A549 (cell line): ENCODE measurements around the gene GLE1. TPM values are rescaled to one million over a fixed set of nuclear protein-coding genes. Genes with fewer than 3 reads are reported as not detected.
"Not testable (repeated sequence)": the region's sequence is repeated elsewhere in the genome, so short reads cannot be mapped to it uniquely, and the experiment has no call there.

Experiments
- ATAC-seq, 2 experiments: fragments of 200-7000 bp in 1 of 2; fragments of >200 bp in 1 of 2; cut with Nextera tagmentation in 1 of 2; cut with Tn5 transposase in 1 of 2; 3 replicates each; pipeline versions ENCODE4 v1.8.0 to v1.9.1; 2018 to 2020; ENCODE audit warnings: mild to moderate bottlenecking in 1 of 2, moderate library complexity in 1 of 2
- CTCF ChIA-PET: fragments of 300-600 bp; sonication (Branson Sonifier 250); formaldehyde crosslinking; extraction: SDS; loops from one replicate; lab custom pipeline; 2021; ENCODE audit warnings: antibody characterized with exemption, inconsistent platforms; lab: Yijun Ruan, JAX
- POLR2A ChIA-PET: fragments of 350-600 bp; formaldehyde crosslinking; extraction: SDS; loops from one replicate; lab custom pipeline; 2021; ENCODE audit warnings: antibody characterized with exemption, inconsistent platforms; lab: Yijun Ruan, JAX
- DNase-seq, 2 experiments: peaks; one replicate each; pipeline versions ENCODE4 v3.0.0 to v3.0.0-alpha.2; 2011 to 2016; ENCODE audit warnings: low read depth in 1 of 2, low spot score in 1 of 2
- FAIRE-seq: peaks from 2 replicates; lab custom pipeline; 2011; peaks lifted over from hg19 to GRCh38; lab: Jason Lieb, UNC
- H3K27ac ChIP-seq, 2 experiments: fragments of >200 bp; sonication (Bioruptor Twin); formaldehyde crosslinking; 3 replicates each; pipeline ENCODE4 v1.5.1; 2016 to 2017
- H3K4me1 ChIP-seq: fragments of >200 bp; sonication (Bioruptor Twin); formaldehyde crosslinking; 3 replicates; pipeline ENCODE4 v1.6.1; 2016
- H3K4me2 ChIP-seq: fragments of >200 bp; sonication (Bioruptor Twin); formaldehyde crosslinking; 3 replicates; pipeline ENCODE4 v1.6.1; 2016
- H3K4me3 ChIP-seq: fragments of >200 bp; sonication (Bioruptor Twin); formaldehyde crosslinking; 3 replicates; pipeline ENCODE4 v1.5.1; 2016
- H3K9me3 ChIP-seq: fragments of >200 bp; sonication (Bioruptor Twin); formaldehyde crosslinking; 3 replicates; pipeline ENCODE4 v1.6.1; 2016
- BCL3 ChIP-seq: fragments of >200 bp; sonication (Bioruptor Twin); formaldehyde crosslinking; IDR thresholded peaks from 3 replicates; pipeline ENCODE4 v1.6.1; 2016
- CHD2 ChIP-seq: fragments of 150-350 bp; IDR thresholded peaks from 2 replicates; pipeline ENCODE4 v1.6.1; 2014; ENCODE audit warnings: low read length; ENCODE audit not compliant: partially characterized antibody
- CHD4 ChIP-seq: fragments of 200-600 bp; sonication (generic); IDR thresholded peaks from 2 replicates; pipeline ENCODE4 v1.6.1; 2016; ENCODE audit warnings: antibody characterized with exemption, mild to moderate bottlenecking, borderline replicate concordance
- ELK1 ChIP-seq: fragments of 150-350 bp; IDR thresholded peaks from 2 replicates; pipeline ENCODE4 v1.6.1; 2014; ENCODE audit warnings: low read depth, mild to moderate bottlenecking, low read length
- FOSB ChIP-seq: fragments of 250-450 bp; sonication (Bioruptor Pico); IDR thresholded peaks from 2 replicates; pipeline ENCODE4 v1.5.0; 2020; ENCODE audit warnings: mild to moderate bottlenecking, moderate library complexity
- FOSL2 ChIP-seq, 2 experiments: fragments of 450-650 bp in 1 of 2; fragments of >200 bp in 1 of 2; sonication (Bioruptor Twin) in 1 of 2; formaldehyde crosslinking; IDR thresholded peaks; 2 replicates each; pipeline versions ENCODE4 v1.5.0 to v1.6.1; 2016 to 2020; ENCODE audit warnings: mild to moderate bottlenecking in 1 of 2, moderate library complexity in 1 of 2
- FOXS1 ChIP-seq: fragments of 250-450 bp; sonication (Bioruptor Pico); IDR thresholded peaks from 2 replicates; pipeline ENCODE4 v1.5.0; 2020; ENCODE audit warnings: mild to moderate bottlenecking, moderate library complexity
- JUNB ChIP-seq: fragments of >200 bp; sonication (Bioruptor Twin); formaldehyde crosslinking; IDR thresholded peaks from 2 replicates; pipeline ENCODE4 v1.6.1; 2016
- KDM1A ChIP-seq: fragments of 200-600 bp; sonication (generic); IDR thresholded peaks from 2 replicates; pipeline ENCODE4 v1.6.1; 2016; ENCODE audit warnings: low read depth, mild to moderate bottlenecking
- KDM5A ChIP-seq: fragments of 200-600 bp; sonication (generic); IDR thresholded peaks from 2 replicates; pipeline ENCODE4 v1.6.1; 2016; ENCODE audit warnings: antibody characterized with exemption, mild to moderate bottlenecking
- MAX ChIP-seq: IDR thresholded peaks from 2 replicates; pipeline ENCODE4 v1.6.1; 2012
- NR3C1 ChIP-seq: fragments of >200 bp; sonication (Bioruptor Twin); formaldehyde crosslinking; IDR thresholded peaks from 3 replicates; pipeline ENCODE4 v1.6.1; 2017
- POLR2A ChIP-seq: IDR thresholded peaks from 2 replicates; pipeline ENCODE4 v1.6.1; 2012; ENCODE audit warnings: mild to moderate bottlenecking, low read length
- RAD21 ChIP-seq, 2 experiments: fragments of >200 bp in 1 of 2; sonication (Bioruptor Twin) in 1 of 2; formaldehyde crosslinking in 1 of 2; IDR thresholded peaks in 1 of 2; conservative IDR thresholded peaks in 1 of 2; 2 replicates in 1 of 2; 3 replicates in 1 of 2; pipeline ENCODE4 v1.6.1; 2012 to 2018; ENCODE audit warnings: inconsistent platforms in 1 of 2
- RFX5 ChIP-seq: fragments of 450-650 bp; IDR thresholded peaks from 2 replicates; pipeline ENCODE4 v1.7.1; 2014; ENCODE audit warnings: antibody characterized with exemption, mild to moderate bottlenecking, moderate library complexity
- SMC3 ChIP-seq: fragments of >200 bp; sonication (Bioruptor Twin); formaldehyde crosslinking; IDR thresholded peaks from 3 replicates; pipeline ENCODE4 v1.6.1; 2018; ENCODE audit warnings: inconsistent platforms
- TFCP2L1 ChIP-seq: fragments of 250-450 bp; sonication (Bioruptor Pico); IDR thresholded peaks from 2 replicates; pipeline ENCODE4 v1.5.0; 2021; ENCODE audit warnings: mild to moderate bottlenecking
- ZFP36 ChIP-seq: fragments of 450-650 bp; IDR thresholded peaks from 2 replicates; pipeline ENCODE4 v1.6.1; 2014; ENCODE audit warnings: borderline replicate concordance; ENCODE audit not compliant: partially characterized antibody
- ZNF302 ChIP-seq: fragments of 250-450 bp; sonication (Bioruptor Pico); IDR thresholded peaks from 2 replicates; pipeline ENCODE4 v1.9.0; 2021; ENCODE audit warnings: inconsistent platforms, mild to moderate bottlenecking, moderate library complexity
- WGBS: methylation state at CpG from one replicate; pipeline ENCODE4 v1.1.6; 2017; ENCODE audit errors: missing lambda C conversion rate; 5-methylcytosine and 5-hydroxymethylcytosine counted together
- polyA plus RNA-seq, 4 experiments: library from polyadenylated mRNA; depleted of rRNA in 3 of 4; stranded (reverse); fragments of >200 nt; fragmentation: RNase III in 1 of 4; extraction: RNeasy Plus Mini Kit Qiagen cat#74134 plus additional on column Dnase treatment in 1 of 4; gene quantifications; 2 replicates in 3 of 4; 3 replicates in 1 of 4; pipeline ENCODE4 v1.2.3, GENCODE V29; 2011 to 2017
- small RNA-seq, 6 experiments: library from RNA; depleted of rRNA; stranded (forward); fragments of <200 nt; gene quantifications; one replicate each; pipeline ENCODE3, GENCODE V24; 2012
- TF ChIP-seq, protein P1 (sequence below): IDR thresholded peaks from 2 replicates; pipeline ENCODE4 v1.6.1; 2012; ENCODE audit warnings: low read depth, borderline replicate concordance

GLE1 gene
- polyA plus RNA-seq, 2 of the 4 experiments (the other 2 are of a cell fraction): 31.5 to 49.2 TPM

GRCh38 chr9:128586934-128587333 is 82.4 kb downstream of the GLE1 start:
- WGBS: 94% methylated on average over 11 of the region's 11 CpGs
- H3K4me2 ChIP-seq, H3K4me1 ChIP-seq, DNase-seq, FAIRE-seq, POLR2A ChIA-PET, H3K9me3 ChIP-seq, H3K4me3 ChIP-seq, H3K27ac ChIP-seq, ATAC-seq: not testable (repeated sequence)
- CTCF ChIA-PET: interaction anchor here (0.7 to 1.7 kb wide), 4 partner anchors 17 to 225 kb away, joined by 3 to 5 read pairs (median 4); partner anchors contain the start of gene SPTAN1

GRCh38 chr9:128587453-128587852 is 82.9 kb downstream of the GLE1 start:
- ChIA-PET POLR2A (no interaction called here), CTCF (interaction anchor here (0.6 to 1.7 kb wide), 3 partner anchors 21 to 225 kb away, joined by 3 to 5 read pairs (median 4); no protein-coding TSS in a partner anchor)

DNA sequence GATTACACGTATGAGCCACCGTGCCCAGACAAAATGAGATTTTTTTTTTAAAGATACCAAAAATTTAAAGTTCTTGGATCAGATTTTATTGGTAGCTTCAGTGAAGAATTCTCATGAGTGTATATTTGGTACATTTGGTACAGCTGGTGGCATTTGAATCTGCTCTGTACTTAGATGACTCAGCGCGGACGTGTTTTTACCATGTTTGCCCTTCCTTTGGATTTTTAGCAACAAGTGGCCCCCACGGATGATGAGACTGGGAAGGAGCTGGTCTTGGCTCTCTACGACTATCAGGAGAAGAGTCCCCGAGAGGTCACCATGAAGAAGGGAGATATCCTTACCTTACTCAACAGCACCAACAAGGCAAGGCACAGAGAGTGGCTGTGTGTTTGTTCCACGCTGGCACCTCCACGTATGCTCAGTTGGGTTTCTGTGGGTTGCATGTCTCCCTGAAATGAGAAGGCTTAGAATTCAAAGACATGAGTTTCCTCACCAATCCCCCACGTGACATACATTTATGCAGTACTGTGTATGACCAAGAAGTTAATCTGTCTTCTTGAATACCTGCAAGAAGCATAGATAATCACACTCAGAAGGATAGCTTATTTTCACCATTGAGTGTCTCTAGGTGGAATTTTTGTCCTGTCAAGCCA is 84.2 kb downstream of the GLE1 start:
- Histone ChIP-seq H3K27ac (no peak overlapping the region), H3K4me1 (no peaks in the 10 kb centered on the region), H3K9me3 (no peaks in the 10 kb centered on the region), H3K4me2 (no peak overlapping the region), H3K4me3 (no peak overlapping the region)
- no peak for FAIRE-seq
- TF ChIP-seq, protein P1, sequence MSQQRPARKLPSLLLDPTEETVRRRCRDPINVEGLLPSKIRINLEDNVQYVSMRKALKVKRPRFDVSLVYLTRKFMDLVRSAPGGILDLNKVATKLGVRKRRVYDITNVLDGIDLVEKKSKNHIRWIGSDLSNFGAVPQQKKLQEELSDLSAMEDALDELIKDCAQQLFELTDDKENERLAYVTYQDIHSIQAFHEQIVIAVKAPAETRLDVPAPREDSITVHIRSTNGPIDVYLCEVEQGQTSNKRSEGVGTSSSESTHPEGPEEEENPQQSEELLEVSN: no peak
- TF ChIP-seq SMC3: no peak
- ChIA-PET CTCF (interaction anchor here (0.9 kb wide), 1 partner anchor 111 kb away, joined by 4 read pairs; no protein-coding TSS in a partner anchor), POLR2A (no interaction called here)
- DNase-seq: no peak
- WGBS: 95% methylated on average over 11 of the region's 11 CpGs
- ATAC-seq: no peak

More at GRCh38 chr9:128587453-128587852, 82.9 kb downstream of the GLE1 start:
- ATAC-seq (no peak), DNase-seq (no peak), FAIRE-seq (no peak)
- Histone ChIP-seq H3K4me3 (no peak overlapping the region), H3K4me2 (no peak overlapping the region), H3K4me1 (no peaks in the 10 kb centered on the region), H3K27ac (no peak overlapping the region), H3K9me3 (no peaks in the 10 kb centered on the region)
- WGBS: 79% methylated on average over 6 of the region's 6 CpGs
- TF ChIP-seq NR3C1 (no peak), KDM1A (no peak), ZNF302 (CRISPR knock-in tag) (no peak), FOSB (no peak), MAX (no peak), TFCP2L1 (no peak), CHD4 (no peak), KDM5A (no peak), RAD21 (conservative IDR thresholded peaks at IDR 0.05 in 1 of 2, IDR thresholded peaks at IDR 0.05 in 1 of 2) (no peak), RFX5 (no peak), JUNB (no peak), ELK1 (no peak), FOXS1 (CRISPR knock-in tag) (no peak), ZFP36 (no peak), BCL3 (no peak), FOSL2 (IDR thresholded peaks at IDR 0.05) (no peak), FOSL2 (CRISPR knock-in tag; IDR thresholded peaks at IDR 0.05) (no peak), CHD2 (no peak), POLR2A (no peak)
- TF ChIP-seq, protein P1: no peak

Small RNAs within 50 kb of the gene (small RNA-seq; reads per million reads assigned to genes)
- 0 to 3.1 (median 0) reads per million in 6 experiments for gene RNU7-171P

Other genes with a start within 250 kb of the GLE1 start
- gene GOLGA2, start 228.7 kb upstream of the GLE1 start, polyA plus RNA-seq (2011; rRNA removed): 55.3 and 61.9 TPM in 2 replicates
- gene GOLGA2, start 228.7 kb upstream of the GLE1 start, polyA plus RNA-seq (2017; fragmentation: RNase III; extraction: RNeasy Plus Mini Kit Qiagen cat#74134 plus additional on column Dnase treatment): 53.9 to 63.2 TPM (median 60.1 TPM) in 3 replicates
- 66.8 and 67.6 TPM in 2 replicates for gene SWI5, start 228.4 kb upstream of the GLE1 start, polyA plus RNA-seq (2011; rRNA removed)
- 45.3 to 49.3 TPM (median 45.6 TPM) in 3 replicates for gene SWI5, start 228.4 kb upstream of the GLE1 start, polyA plus RNA-seq (2017; fragmentation: RNase III; extraction: RNeasy Plus Mini Kit Qiagen cat#74134 plus additional on column Dnase treatment)
- gene TRUB2, start 182.3 kb upstream of the GLE1 start, polyA plus RNA-seq (2011; rRNA removed): 29.0 and 43.4 TPM in 2 replicates
- 35.3 to 39.0 TPM (median 38.7 TPM) in 3 replicates for gene TRUB2, start 182.3 kb upstream of the GLE1 start, polyA plus RNA-seq (2017; fragmentation: RNase III; extraction: RNeasy Plus Mini Kit Qiagen cat#74134 plus additional on column Dnase treatment)
- gene COQ4, start 181.9 kb upstream of the GLE1 start, polyA plus RNA-seq (2011; rRNA removed): 32.5 and 38.0 TPM in 2 replicates
- gene COQ4, start 181.9 kb upstream of the GLE1 start, polyA plus RNA-seq (2017; fragmentation: RNase III; extraction: RNeasy Plus Mini Kit Qiagen cat#74134 plus additional on column Dnase treatment): 41.3 to 42.8 TPM (median 42.4 TPM) in 3 replicates
- 14.5 and 14.9 TPM in 2 replicates for gene SLC27A4, start 164.2 kb upstream of the GLE1 start, polyA plus RNA-seq (2011; rRNA removed)
- 26.1 to 27.0 TPM (median 26.4 TPM) in 3 replicates for gene SLC27A4, start 164.2 kb upstream of the GLE1 start, polyA plus RNA-seq (2017; fragmentation: RNase III; extraction: RNeasy Plus Mini Kit Qiagen cat#74134 plus additional on column Dnase treatment)
- gene URM1, start 133.3 kb upstream of the GLE1 start, polyA plus RNA-seq (2011; rRNA removed): 43.6 and 61.6 TPM in 2 replicates
- 49.5 to 50.6 TPM (median 49.7 TPM) in 3 replicates for gene URM1, start 133.3 kb upstream of the GLE1 start, polyA plus RNA-seq (2017; fragmentation: RNase III; extraction: RNeasy Plus Mini Kit Qiagen cat#74134 plus additional on column Dnase treatment)
- gene CERCAM, start 83.9 kb upstream of the GLE1 start, polyA plus RNA-seq (2011; rRNA removed): 16.5 and 16.6 TPM in 2 replicates
- gene CERCAM, start 83.9 kb upstream of the GLE1 start, polyA plus RNA-seq (2017; fragmentation: RNase III; extraction: RNeasy Plus Mini Kit Qiagen cat#74134 plus additional on column Dnase treatment): 26.1 to 33.3 TPM (median 28.5 TPM) in 3 replicates
- gene ODF2, start 48.7 kb upstream of the GLE1 start, polyA plus RNA-seq (2011; rRNA removed): 22.9 and 24.7 TPM in 2 replicates
- gene ODF2, start 48.7 kb upstream of the GLE1 start, polyA plus RNA-seq (2017; fragmentation: RNase III; extraction: RNeasy Plus Mini Kit Qiagen cat#74134 plus additional on column Dnase treatment): 29.6 to 32.0 TPM (median 30.5 TPM) in 3 replicates
- gene SPTAN1, start 47.9 kb downstream of the GLE1 start, polyA plus RNA-seq (2011; rRNA removed): 122 and 144 TPM in 2 replicates
- 104 to 128 TPM (median 107 TPM) in 3 replicates for gene SPTAN1, start 47.9 kb downstream of the GLE1 start, polyA plus RNA-seq (2017; fragmentation: RNase III; extraction: RNeasy Plus Mini Kit Qiagen cat#74134 plus additional on column Dnase treatment)
- gene DYNC2I2, start 152.1 kb downstream of the GLE1 start, polyA plus RNA-seq (2011; rRNA removed): 57.3 and 62.8 TPM in 2 replicates
- 113 to 117 TPM (median 114 TPM) in 3 replicates for gene DYNC2I2, start 152.1 kb downstream of the GLE1 start, polyA plus RNA-seq (2017; fragmentation: RNase III; extraction: RNeasy Plus Mini Kit Qiagen cat#74134 plus additional on column Dnase treatment)
- 293 and 518 TPM in 2 replicates for gene SET, start 184.5 kb downstream of the GLE1 start, polyA plus RNA-seq (2011; rRNA removed)
- 538 to 546 TPM (median 544 TPM) in 3 replicates for gene SET, start 184.5 kb downstream of the GLE1 start, polyA plus RNA-seq (2017; fragmentation: RNase III; extraction: RNeasy Plus Mini Kit Qiagen cat#74134 plus additional on column Dnase treatment)
- 7.6 and 9.0 TPM in 2 replicates for gene PKN3, start 197.8 kb downstream of the GLE1 start, polyA plus RNA-seq (2011; rRNA removed)
- gene PKN3, start 197.8 kb downstream of the GLE1 start, polyA plus RNA-seq (2017; fragmentation: RNase III; extraction: RNeasy Plus Mini Kit Qiagen cat#74134 plus additional on column Dnase treatment): 14.1 to 16.7 TPM (median 16.3 TPM) in 3 replicates
- gene ZDHHC12, start 219.4 kb downstream of the GLE1 start, polyA plus RNA-seq (2011; rRNA removed): 37.6 and 55.5 TPM in 2 replicates
- 66.2 to 77.5 TPM (median 75.7 TPM) in 3 replicates for gene ZDHHC12, start 219.4 kb downstream of the GLE1 start, polyA plus RNA-seq (2017; fragmentation: RNase III; extraction: RNeasy Plus Mini Kit Qiagen cat#74134 plus additional on column Dnase treatment)